ENCODE data around the gene TMEM11.

The TMEM11 gene

DNA sequence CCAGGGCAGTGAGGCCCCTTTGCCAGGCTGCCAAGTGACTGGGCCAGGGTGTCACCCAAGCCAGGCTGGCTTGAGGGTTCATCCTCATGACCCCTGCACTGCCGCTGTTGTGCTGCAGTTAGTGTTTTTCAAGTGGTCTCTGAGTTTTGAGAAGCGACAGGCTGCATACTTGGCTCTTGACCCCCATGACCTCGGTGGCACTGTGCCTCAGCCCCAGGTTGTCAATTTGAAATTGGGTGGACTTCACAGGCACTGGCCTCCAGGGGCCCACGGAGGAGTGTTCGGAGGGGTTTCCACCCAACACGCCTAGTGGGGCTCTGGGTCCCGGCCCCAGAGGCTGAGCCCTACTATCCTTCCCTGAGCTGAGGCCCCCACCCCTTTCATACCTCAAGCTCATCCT, 44.5 kb downstream of the TMEM11 start:
- Histone ChIP-seq H3K79me2 (ENCODE audit: low read length) (peaks cover 15% of the 10 kb centered on the region), H3K9ac (ENCODE audit: low read length) (no peak overlapping the region), H3K4me1 (ENCODE audit: low read length) (peaks cover 43% of the 10 kb centered on the region), H3K36me3 (replicated peaks; ENCODE audit: insufficient read depth, low read length) (no peaks in the 10 kb centered on the region), H3K9me3 (replicated peaks; ENCODE audit: insufficient read depth, low read length) (no peaks in the 10 kb centered on the region), H3K27me3 (replicated peaks; ENCODE audit: insufficient read depth, low read length) (no peaks in the 10 kb centered on the region), H2AFZ (ENCODE audit: low read length) (no peak overlapping the region), H3F3A (ENCODE audit: insufficient read depth, low read length) (peaks cover 14% of the 10 kb centered on the region), H3K9me2 (replicated peaks; ENCODE audit: insufficient read depth, low read length) (no peaks in the 10 kb centered on the region), H3K27ac (ENCODE audit: low read length) (no peak overlapping the region), H3K4me3 (ENCODE audit: low read length) (no peak overlapping the region), H4K20me1 (ENCODE audit: insufficient read depth, low read length) (no peaks in the 10 kb centered on the region), H3K4me2 (ENCODE audit: low read depth, low read length) (no peak overlapping the region)
- no peak for DNase-seq
- no peak for TF ChIP-seq EZH2phosphoT487 (IDR thresholded peaks at IDR 0.05; ENCODE audit: low read length)

- H3K36me3 ChIP-seq (replicated peaks; ENCODE audit: insufficient read depth, low read length), result no peaks in the 10 kb centered on the region
- no peak overlapping the region for H3K4me2 ChIP-seq (ENCODE audit: low read depth, low read length)
- no peak overlapping the region for H3K27ac ChIP-seq (ENCODE audit: low read length)
- no peak overlapping the region for H2AFZ ChIP-seq (ENCODE audit: low read length)
- H4K20me1 ChIP-seq (ENCODE audit: insufficient read depth, low read length), result no peaks in the 10 kb centered on the region
- H3K9ac ChIP-seq (ENCODE audit: low read length), result no peak overlapping the region
- no peaks in the 10 kb centered on the region for H3K9me2 ChIP-seq (replicated peaks; ENCODE audit: insufficient read depth, low read length)
- peaks cover 14% of the 10 kb centered on the region for H3F3A ChIP-seq (ENCODE audit: insufficient read depth, low read length)
- DNase-seq, result no peak
- no peak for TF ChIP-seq EZH2 (optimal IDR thresholded peaks at IDR 0.05; ENCODE audit: low read depth, low read length)
- TF ChIP-seq EZH2phosphoT487 (IDR thresholded peaks at IDR 0.05; ENCODE audit: low read length), result no peak
- TF ChIP-seq, protein P1, sequence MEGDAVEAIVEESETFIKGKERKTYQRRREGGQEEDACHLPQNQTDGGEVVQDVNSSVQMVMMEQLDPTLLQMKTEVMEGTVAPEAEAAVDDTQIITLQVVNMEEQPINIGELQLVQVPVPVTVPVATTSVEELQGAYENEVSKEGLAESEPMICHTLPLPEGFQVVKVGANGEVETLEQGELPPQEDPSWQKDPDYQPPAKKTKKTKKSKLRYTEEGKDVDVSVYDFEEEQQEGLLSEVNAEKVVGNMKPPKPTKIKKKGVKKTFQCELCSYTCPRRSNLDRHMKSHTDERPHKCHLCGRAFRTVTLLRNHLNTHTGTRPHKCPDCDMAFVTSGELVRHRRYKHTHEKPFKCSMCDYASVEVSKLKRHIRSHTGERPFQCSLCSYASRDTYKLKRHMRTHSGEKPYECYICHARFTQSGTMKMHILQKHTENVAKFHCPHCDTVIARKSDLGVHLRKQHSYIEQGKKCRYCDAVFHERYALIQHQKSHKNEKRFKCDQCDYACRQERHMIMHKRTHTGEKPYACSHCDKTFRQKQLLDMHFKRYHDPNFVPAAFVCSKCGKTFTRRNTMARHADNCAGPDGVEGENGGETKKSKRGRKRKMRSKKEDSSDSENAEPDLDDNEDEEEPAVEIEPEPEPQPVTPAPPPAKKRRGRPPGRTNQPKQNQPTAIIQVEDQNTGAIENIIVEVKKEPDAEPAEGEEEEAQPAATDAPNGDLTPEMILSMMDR (IDR thresholded peaks at IDR 0.05; ENCODE audit: low read length), result no peak
- H3K79me2 ChIP-seq (ENCODE audit: low read length), result peaks cover 16% of the 10 kb centered on the region
- H3K4me1 ChIP-seq (ENCODE audit: low read length), result peaks cover 43% of the 10 kb centered on the region
- H3K4me3 ChIP-seq (ENCODE audit: low read length), result no peak overlapping the region
- H3K9me3 ChIP-seq (replicated peaks; ENCODE audit: insufficient read depth, low read length), result no peaks in the 10 kb centered on the region
- H3K27me3 ChIP-seq (replicated peaks; ENCODE audit: insufficient read depth, low read length), result no peaks in the 10 kb centered on the region
Observed at GRCh38 chr17:21168555-21168865, 45.5 kb downstream of the TMEM11 start.

DNA sequence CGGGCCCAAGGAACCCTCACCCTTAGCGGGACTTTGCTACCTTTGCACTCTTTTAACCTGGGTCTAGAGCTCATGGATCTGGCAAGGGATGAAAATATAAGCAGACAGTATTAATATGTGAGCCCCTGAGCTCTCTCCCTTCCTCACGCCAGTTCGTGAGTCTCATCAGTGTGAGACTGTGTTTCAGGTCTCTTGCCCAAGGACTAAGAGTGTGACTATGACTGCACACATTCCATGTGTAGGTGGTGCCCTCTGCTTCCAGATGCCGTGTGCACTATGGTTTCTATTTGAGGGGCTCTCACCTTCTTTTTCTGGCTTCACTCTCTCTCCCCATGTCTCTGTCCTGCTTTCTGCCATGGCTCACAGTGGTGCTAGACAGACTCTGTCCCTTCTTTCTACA, 46.7 kb downstream of the TMEM11 start:
- Histone ChIP-seq H3K4me2 (ENCODE audit: low read depth, low read length) (no peak overlapping the region), H3K9ac (ENCODE audit: low read length) (no peak overlapping the region), H3K9me3 (replicated peaks; ENCODE audit: insufficient read depth, low read length) (no peaks in the 10 kb centered on the region), H3K4me1 (ENCODE audit: low read length) (peaks cover 41% of the 10 kb centered on the region), H4K20me1 (ENCODE audit: insufficient read depth, low read length) (no peaks in the 10 kb centered on the region), H3K79me2 (ENCODE audit: low read length) (peaks cover 16% of the 10 kb centered on the region), H2AFZ (ENCODE audit: low read length) (no peak overlapping the region), H3K9me2 (replicated peaks; ENCODE audit: insufficient read depth, low read length) (no peaks in the 10 kb centered on the region), H3K27me3 (replicated peaks; ENCODE audit: insufficient read depth, low read length) (no peaks in the 10 kb centered on the region), H3K36me3 (replicated peaks; ENCODE audit: insufficient read depth, low read length) (no peaks in the 10 kb centered on the region), H3F3A (ENCODE audit: insufficient read depth, low read length) (peaks cover 16% of the 10 kb centered on the region), H3K27ac (ENCODE audit: low read length) (no peak overlapping the region), H3K4me3 (ENCODE audit: low read length) (no peak overlapping the region)
- TF ChIP-seq, protein P1 (IDR thresholded peaks at IDR 0.05; ENCODE audit: low read length), result no peak
- TF ChIP-seq EZH2phosphoT487 (IDR thresholded peaks at IDR 0.05; ENCODE audit: low read length), result no peak
- no peak for TF ChIP-seq EZH2 (optimal IDR thresholded peaks at IDR 0.05; ENCODE audit: low read depth, low read length)
- DNase-seq, result no peak

GRCh38 chr17:21166595-21167210, 47.3 kb downstream of the TMEM11 start:
- no peak for TF ChIP-seq EZH2phosphoT487 (IDR thresholded peaks at IDR 0.05; ENCODE audit: low read length)
- no peak for TF ChIP-seq EZH2 (optimal IDR thresholded peaks at IDR 0.05; ENCODE audit: low read depth, low read length)
- TF ChIP-seq, protein P1 (IDR thresholded peaks at IDR 0.05; ENCODE audit: low read length), result no peak
- Histone ChIP-seq H3K36me3 (replicated peaks; ENCODE audit: insufficient read depth, low read length) (no peaks in the 10 kb centered on the region), H2AFZ (ENCODE audit: low read length) (no peak overlapping the region), H3K4me1 (ENCODE audit: low read length) (peaks cover 40% of the 10 kb centered on the region), H3K79me2 (ENCODE audit: low read length) (peaks cover 16% of the 10 kb centered on the region), H4K20me1 (ENCODE audit: insufficient read depth, low read length) (no peaks in the 10 kb centered on the region), H3K9me3 (replicated peaks; ENCODE audit: insufficient read depth, low read length) (no peaks in the 10 kb centered on the region), H3F3A (ENCODE audit: insufficient read depth, low read length) (peaks cover 12% of the 10 kb centered on the region), H3K9ac (ENCODE audit: low read length) (no peak overlapping the region), H3K27ac (ENCODE audit: low read length) (no peak overlapping the region), H3K27me3 (replicated peaks; ENCODE audit: insufficient read depth, low read length) (no peaks in the 10 kb centered on the region), H3K4me2 (ENCODE audit: low read depth, low read length) (no peak overlapping the region), H3K4me3 (ENCODE audit: low read length) (no peak overlapping the region), H3K9me2 (replicated peaks; ENCODE audit: insufficient read depth, low read length) (no peaks in the 10 kb centered on the region)
- DNase-seq, result no peak

Data from MM.1S (cell line).